ENCODE measurements around the gene NTN4. TPM values are rescaled to one million over a fixed set of nuclear protein-coding genes. Genes with fewer than 3 reads are reported as not detected.

Gene NTN4
- total RNA-seq, 1 experiment from 2014 or later = 0.58 TPM

DNA sequence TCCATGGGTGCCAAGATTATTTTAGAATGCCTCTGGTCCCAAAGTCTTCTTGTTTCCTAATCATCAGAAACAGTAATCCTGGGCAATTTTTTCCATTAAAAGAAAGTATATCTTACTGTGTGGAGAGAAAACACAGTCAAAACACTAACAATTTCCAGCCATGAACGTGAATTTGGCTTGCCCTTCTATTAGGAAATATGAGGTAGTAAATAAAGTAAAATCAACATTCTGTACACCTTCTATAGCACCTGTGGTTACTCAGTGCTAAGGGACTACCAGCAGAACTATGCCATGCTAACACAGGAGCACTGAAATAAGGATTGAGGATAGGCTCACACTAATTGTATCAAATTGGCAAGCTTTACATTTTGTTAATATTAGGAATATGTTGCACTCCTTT lies 60.1 kb downstream of the NTN4 start:
- in situ Hi-C loops (cut with HindIII; ENCODE audit: low pct_unique_long_range_greater_than_20kb, low sequenced_read_pairs) = no loop called here
- DNase-seq (ENCODE audit: low read depth, low spot score) = no peak

DNA sequence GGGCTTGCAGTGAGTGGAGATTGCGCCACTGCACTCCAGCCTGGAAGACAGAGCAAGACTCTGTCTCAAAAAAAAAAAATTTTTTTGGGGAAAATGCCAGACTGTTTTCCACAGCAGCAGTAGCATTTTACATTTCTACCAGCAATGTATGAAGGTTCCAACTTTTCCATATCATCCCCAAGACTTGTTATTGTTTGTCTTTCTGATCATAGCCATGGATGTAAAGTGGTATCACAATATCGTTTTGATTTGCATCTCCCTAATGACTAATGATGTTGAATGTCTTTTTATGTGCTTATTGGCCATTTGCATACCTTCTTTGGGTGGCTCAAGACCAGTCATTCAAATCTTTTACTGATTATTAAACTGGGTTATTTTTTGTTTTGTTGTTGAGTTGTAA lies 63.7 kb downstream of the NTN4 start:
- DNase-seq (ENCODE audit: low read depth, low spot score) = no peak
- in situ Hi-C loops (cut with HindIII; ENCODE audit: low pct_unique_long_range_greater_than_20kb, low sequenced_read_pairs) = no loop called here

DNA sequence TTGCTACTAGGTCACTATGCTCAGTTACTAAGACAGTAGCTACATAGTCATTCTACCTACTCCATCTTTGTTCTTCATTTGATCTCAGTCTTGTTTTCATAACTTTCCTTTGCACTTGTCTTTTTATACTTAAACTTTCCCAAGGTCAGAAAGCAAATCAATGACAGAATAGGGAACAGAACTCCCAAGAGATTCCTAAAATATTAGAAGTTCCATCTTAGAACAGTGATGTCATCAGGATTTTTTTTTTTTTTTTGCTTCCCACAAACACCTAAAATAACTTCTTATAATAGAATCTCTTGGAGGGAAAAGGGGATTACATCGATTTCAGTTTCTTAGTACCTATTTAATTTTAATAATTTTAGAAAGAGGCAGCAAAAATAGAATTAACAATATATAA lies 65.8 kb downstream of the NTN4 start:
- DNase-seq (ENCODE audit: low read depth, low spot score) = no peak
- in situ Hi-C loops (cut with HindIII; ENCODE audit: low pct_unique_long_range_greater_than_20kb, low sequenced_read_pairs) = no loop called here

DNA sequence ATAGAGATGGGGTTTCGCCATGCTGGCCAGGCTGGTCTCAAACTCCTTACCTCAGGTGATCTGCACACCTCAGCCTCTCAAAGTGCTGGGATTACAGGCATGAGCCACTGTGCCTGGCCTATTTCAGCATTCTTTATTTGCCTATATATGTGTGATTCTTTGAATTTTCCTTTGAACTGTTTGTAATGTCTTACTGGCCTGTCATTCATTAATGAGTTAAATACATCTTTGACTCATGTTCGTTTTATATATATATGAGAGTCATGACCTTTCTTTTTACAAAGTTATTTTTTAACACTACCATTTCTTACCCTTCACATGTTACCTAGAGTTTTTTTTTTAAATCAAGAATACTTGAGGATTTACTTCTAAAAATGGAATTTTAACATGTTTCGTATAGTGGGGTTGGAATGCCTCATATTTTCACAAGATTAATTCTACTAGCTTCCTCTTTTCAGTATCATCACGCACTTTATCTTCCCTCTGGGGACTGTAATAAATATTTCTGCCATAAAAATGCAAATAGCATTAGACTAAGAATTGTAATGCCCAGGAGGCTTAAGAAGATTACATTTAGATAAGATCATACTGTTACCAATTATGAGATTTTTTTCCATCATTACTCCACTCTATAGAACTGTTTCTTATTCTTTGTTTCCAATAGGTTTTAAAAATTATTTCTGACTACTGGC lies 66.7 kb downstream of the NTN4 start:
- no peak for DNase-seq (ENCODE audit: low read depth, low spot score)

DNA sequence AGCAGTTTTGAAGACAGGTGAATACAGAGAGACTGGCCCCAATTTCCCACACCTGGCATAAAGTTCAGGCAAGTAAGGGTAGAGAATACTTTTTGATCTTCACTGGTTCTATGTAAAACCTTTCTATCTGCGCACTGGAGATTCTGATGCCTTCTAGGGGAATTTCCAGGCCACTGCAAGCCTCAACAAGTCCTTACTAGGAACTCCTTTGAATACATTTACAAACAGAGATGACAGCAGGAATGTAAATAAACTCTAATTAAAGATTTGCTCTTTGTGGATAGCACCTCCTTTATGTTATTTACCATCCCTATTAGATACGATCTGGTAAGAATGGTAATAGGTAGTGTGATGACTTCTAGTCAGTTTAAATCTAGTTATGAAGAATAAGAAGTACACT lies 69.2 kb downstream of the NTN4 start:
- DNase-seq (ENCODE audit: low read depth, low spot score) = peak; percentile 40
- in situ Hi-C loops (cut with HindIII; ENCODE audit: low pct_unique_long_range_greater_than_20kb, low sequenced_read_pairs) = no loop called here

More for the DNA sequence above, 66.7 kb downstream of the NTN4 start:
- in situ Hi-C loops (cut with HindIII; ENCODE audit: low pct_unique_long_range_greater_than_20kb, low sequenced_read_pairs) = no loop called here

DNA sequence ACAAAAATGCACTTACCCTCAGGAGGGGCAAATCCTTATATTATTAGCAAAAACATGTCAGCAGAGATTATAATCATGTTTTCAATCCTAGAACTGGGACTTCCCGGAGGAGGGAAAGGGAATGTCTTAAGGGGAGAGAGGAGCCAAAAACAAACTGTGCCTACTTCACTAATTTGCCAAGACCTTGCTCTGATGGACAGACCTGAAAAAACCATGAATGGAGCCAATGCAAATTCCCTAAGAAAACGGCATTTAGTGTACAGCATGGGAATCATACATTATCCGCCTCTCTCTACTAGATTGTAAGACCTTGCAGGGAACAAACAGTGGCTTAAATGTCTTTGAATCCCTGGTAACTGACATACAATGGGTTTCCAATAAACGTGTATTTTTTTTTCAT lies 70.4 kb downstream of the NTN4 start:
- DNase-seq (ENCODE audit: low read depth, low spot score) = no peak
- in situ Hi-C loops (cut with HindIII; ENCODE audit: low pct_unique_long_range_greater_than_20kb, low sequenced_read_pairs) = no loop called here

DNA sequence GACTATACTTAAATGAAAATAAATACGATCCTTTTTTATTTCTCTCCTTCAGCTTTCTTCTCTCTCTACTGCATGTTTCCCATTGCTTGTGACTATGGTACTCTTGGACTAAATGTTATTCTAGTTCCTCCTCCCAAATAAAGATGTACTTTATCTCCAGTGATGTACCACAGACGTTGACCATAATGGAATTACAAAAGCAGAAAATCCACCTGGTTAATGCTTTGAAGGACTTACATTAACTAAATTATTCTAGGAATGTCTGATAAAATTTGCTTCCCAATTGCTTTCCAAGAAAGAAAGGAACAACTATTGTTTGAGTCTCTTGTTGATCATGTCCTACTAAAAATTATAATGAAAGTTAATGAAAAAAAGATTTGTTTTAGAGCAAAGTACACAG lies 71.8 kb downstream of the NTN4 start:
- in situ Hi-C loops (cut with HindIII; ENCODE audit: low pct_unique_long_range_greater_than_20kb, low sequenced_read_pairs) = no loop called here
- DNase-seq (ENCODE audit: low read depth, low spot score) = no peak

DNA sequence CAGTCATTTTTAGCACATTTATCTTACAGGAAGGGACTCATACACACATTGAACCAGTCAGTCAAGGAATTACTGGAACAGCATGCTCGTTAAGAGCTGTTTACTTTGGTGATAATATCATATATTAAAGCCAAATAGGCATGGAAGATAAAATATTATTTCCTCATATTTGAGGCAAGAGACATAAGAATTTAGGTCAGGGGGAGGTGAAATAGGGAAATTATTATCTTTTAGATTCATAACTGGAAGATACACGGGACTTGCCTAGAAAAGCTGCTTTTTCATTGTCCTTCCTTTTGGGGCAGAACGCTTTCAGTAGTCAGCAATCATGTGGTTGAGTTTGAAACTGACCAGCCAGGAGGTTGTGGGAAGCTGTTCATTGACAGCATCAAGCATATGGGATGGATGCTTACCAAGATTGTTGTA lies 72.5 kb downstream of the NTN4 start:
- DNase-seq (ENCODE audit: low read depth, low spot score) = no peak
- in situ Hi-C loops (cut with HindIII; ENCODE audit: low pct_unique_long_range_greater_than_20kb, low sequenced_read_pairs) = no loop called here

DNA sequence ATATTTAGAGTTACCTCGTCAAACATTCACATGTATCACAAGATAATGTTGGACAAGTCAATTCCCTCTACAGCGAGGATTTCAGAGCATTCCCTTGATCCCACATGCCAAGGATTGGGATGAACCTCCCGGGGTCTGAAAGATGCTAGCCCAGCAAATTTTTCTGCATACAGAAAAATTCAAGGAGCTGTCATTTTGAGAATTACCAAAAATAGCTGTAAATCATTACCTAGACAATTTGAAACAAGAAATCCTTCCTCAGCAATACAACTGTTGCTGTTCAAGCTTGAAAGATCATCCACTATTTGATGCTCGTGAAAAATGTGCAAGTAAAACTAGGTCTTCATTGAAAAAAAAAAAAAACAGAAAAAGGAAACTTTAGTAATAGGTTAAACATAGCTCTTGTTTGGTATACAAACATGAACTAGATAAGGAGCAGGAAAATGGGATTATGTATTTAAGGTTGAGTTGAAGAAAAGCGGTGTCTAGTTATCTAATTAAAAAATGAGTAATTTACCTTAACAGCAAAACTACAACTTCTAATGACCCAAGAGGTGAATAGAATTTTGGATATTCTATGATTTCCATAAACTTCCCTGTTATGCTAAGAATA lies 73.1 kb downstream of the NTN4 start:
- in situ Hi-C loops (cut with HindIII; ENCODE audit: low pct_unique_long_range_greater_than_20kb, low sequenced_read_pairs) = no loop called here
- no peak for DNase-seq (ENCODE audit: low read depth, low spot score)

DNA sequence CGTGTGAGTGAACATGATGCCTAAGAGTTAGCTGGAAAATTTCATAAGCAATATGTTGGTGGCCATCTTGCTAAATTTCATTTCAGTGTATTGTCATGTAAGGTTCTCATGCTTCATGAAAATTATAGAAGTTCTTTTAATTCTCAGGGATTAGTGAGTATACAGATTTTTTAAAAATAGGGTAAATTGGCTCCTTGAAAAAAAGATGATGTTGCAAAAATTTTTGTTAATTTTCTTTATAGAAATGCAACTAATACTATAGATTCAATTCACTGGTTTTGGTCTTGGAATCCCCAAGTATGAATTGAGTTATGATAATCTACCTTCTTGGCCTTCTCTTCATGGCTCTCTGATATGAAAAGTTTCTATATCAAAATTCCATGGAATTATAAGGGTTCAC lies 75.4 kb downstream of the NTN4 start:
- in situ Hi-C loops (cut with HindIII; ENCODE audit: low pct_unique_long_range_greater_than_20kb, low sequenced_read_pairs) = no loop called here
- no peak for DNase-seq (ENCODE audit: low read depth, low spot score)

DNA sequence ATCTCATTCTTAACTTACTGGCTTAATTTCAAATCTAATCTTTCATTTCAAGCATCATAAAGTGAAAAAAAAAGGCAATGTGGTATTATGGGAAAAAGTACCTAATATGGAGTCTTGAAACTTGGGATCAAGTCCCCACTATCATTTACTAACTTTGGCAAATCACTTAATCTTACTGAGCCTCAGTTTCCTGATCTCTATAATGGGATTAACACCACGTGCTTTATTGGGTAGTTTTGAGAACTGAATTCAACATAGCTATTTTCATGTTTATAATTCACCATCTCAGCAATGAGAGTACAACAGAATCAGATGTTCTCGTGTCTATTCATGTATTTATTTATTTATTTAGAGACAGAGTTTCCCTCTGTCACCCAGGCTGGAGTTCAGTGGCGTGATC lies 78.3 kb downstream of the NTN4 start:
- no peak for DNase-seq (ENCODE audit: low read depth, low spot score)
- in situ Hi-C loops (cut with HindIII; ENCODE audit: low pct_unique_long_range_greater_than_20kb, low sequenced_read_pairs) = no loop called here

DNA sequence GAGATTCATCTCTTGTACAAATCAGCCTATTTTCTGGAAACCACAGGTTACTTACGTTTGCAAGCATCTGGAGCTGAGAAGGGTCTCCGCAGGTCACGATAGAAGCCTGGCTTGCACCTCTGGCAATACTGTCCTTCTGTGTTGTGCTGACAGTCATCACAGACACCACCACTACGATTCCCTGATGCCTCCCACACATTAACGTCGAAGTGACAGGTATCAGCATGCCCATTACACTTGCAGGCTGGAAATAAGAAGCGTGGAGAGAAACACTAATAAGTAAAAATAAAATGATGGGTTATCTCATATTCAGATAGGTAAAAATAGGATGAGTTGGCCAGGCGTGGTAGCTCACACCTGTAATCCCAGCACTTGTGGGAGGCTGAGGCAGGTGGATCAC lies 80.2 kb downstream of the NTN4 start:
- in situ Hi-C loops (cut with HindIII; ENCODE audit: low pct_unique_long_range_greater_than_20kb, low sequenced_read_pairs) = no loop called here
- DNase-seq (ENCODE audit: low read depth, low spot score) = no peak

DNA sequence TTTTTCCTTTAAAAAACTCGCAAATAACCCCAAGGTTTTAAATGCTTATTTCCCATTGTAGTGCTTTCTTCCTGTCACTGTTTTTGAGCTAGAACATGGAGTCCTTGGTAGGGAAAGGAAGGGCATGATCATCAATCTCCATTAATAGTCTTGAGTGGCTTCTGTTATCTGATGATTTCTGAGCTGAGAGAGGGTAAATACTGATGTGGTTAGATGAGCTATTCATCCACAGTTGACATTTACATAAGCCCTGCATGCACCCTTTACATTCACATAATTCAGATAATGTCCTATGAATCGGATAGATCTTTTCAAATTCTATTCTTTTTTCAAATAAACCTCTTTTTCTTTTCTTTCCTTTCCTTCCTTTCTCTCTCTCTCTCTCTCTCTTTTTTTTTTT lies 81.4 kb downstream of the NTN4 start:
- in situ Hi-C loops (cut with HindIII; ENCODE audit: low pct_unique_long_range_greater_than_20kb, low sequenced_read_pairs) = no loop called here
- no peak for DNase-seq (ENCODE audit: low read depth, low spot score)

DNA sequence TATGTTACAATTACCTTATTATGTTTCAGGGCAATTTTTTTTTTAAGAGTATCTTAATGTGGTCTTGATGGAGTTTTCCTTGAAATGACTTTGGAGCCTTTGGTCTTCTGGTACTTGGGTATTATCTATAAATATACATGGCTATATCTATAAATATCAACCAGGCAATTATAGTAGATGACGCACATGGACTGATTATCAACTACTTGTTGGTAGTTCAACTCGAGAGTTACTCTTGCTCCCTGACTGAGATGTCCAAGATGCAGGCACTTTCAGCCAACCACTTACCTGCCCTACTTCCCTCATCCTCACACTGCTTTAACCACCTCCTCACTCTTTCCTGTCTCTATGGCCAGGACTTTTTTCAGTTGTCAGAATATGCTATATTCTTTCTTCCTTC lies 85.4 kb downstream of the NTN4 start:
- DNase-seq (ENCODE audit: low read depth, low spot score) = no peak
- in situ Hi-C loops (cut with HindIII; ENCODE audit: low pct_unique_long_range_greater_than_20kb, low sequenced_read_pairs) = no loop called here

DNA sequence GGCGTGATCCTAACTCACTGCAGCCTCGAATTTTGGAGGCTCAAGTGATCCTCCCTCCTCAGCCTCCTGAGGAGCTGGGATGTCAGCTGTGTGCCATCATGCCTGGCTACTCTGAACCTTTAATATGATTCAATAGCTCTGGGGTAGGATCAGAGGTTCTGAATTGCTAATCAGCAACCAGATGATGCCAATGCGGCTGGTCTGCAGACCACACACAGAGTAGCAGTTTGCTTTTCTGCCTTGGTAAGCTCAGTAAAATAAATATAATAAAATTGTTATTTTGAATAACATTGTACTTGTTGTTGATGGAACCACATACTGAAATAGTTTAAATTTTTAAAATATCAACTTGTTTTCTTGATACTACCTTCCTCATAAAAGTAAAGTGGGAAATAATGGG lies 86.6 kb downstream of the NTN4 start:
- in situ Hi-C loops (cut with HindIII; ENCODE audit: low pct_unique_long_range_greater_than_20kb, low sequenced_read_pairs) = no loop called here
- no peak for DNase-seq (ENCODE audit: low read depth, low spot score)

DNA sequence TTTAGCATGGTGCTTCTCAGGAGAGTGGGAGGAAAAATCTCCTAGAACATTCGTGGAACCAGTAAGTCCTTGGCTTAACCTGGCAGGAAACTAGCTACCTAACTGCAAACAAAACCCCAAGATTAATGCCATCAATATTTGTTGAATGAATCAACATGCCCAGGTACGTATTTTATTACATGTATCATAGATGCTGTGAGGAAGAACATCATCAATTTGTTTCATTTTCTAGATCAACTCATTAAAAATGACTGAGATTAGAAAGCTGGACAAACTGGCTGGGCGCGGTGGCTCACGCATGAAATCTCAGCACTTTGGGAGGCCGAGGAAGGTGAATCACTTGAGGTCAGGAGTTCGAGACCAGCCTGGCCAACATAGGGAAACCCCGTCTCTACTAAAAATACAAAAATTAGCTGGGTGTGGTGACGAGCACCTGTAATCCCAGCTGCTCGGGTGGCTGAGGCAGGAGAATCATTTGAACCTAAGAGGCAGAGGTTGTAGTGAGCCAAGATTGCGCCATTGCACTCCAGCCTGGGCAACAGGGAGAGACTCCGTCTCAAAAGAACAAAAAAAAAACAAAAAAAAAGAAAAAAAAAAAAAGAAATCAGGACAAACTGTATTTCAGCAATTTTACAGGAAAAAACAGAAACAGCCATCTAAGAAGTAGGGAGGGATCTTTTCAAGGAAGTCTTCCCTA lies 88.7 kb downstream of the NTN4 start:
- DNase-seq (ENCODE audit: low read depth, low spot score) = no peak
- in situ Hi-C loops (cut with HindIII; ENCODE audit: low pct_unique_long_range_greater_than_20kb, low sequenced_read_pairs) = no loop called here

DNA sequence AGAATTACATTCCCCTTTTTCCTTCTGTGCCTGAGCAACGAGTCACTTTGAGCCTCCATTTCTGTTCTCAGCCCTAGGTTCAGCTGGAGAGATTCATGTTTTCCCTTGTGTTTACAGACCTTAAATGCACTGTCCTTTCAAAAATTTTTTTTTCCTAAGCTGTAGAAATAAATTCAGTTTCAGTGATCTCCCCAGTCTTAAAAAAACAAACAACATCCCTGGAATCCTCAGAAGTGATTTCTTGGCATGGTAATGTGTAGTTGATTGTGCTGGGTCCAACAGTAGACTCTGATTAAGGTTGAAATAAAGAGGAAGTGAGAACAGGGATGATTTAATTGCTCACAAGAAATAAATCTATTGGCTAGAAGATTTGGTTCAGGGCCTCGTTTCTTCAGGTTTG lies 89.3 kb downstream of the NTN4 start:
- in situ Hi-C loops (cut with HindIII; ENCODE audit: low pct_unique_long_range_greater_than_20kb, low sequenced_read_pairs) = no loop called here
- DNase-seq (ENCODE audit: low read depth, low spot score) = no peak

DNA sequence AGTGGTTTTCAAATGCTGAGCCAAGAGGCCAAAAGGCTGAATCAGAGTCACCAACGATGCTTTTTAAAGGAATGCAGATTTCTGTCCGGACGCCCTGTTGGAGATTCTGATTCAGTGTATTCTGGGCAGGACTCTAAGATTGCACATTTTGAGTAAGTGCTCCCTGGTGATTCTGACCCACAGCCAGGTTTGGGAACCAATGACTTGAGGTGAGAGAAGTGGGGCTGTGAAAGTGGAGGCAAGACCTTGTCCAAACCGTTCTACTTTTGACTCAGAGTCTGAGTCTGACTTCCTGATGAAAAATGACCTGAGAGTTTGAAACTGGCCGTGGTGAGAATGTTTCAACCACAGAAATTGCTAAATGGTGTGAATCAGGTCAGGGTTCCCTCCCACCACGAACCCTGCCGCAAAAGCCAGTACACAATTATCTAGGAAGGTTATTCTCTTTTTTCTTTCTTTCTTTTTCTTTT lies 90.2 kb downstream of the NTN4 start:
- DNase-seq (ENCODE audit: low read depth, low spot score) = no peak
- in situ Hi-C loops (cut with HindIII; ENCODE audit: low pct_unique_long_range_greater_than_20kb, low sequenced_read_pairs) = no loop called here

DNA sequence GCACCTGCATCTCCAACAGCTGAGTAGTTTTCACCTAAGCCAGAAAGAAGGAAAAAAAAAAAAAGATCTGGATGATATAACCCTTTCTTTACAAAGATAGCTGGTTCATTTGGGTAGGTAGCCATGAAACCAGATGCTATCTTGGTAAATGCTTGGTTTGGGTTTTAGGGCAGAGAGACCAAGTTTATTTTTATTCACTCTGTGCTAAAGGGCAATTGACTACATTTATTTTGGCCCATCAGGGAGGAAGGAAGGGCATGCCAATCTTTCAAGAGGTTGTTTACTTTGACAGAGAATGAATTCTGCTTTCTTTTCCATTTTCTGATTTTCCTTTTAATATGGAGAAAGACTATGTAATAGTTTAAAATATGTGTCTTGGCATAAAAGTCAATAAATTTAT lies 91.0 kb downstream of the NTN4 start:
- DNase-seq (ENCODE audit: low read depth, low spot score) = no peak
- in situ Hi-C loops (cut with HindIII; ENCODE audit: low pct_unique_long_range_greater_than_20kb, low sequenced_read_pairs) = no loop called here

Data from SK-MEL-5 (cell line).